HCT116 (cell line): ENCODE data around the gene LRRC14B. TPM values are rescaled to one million over a fixed set of nuclear protein-coding genes. Genes with fewer than 3 reads are reported as not detected.

Experiments used
- ATAC-seq: fragments of 200-7000 bp; cut with Tn5 transposase; 2 replicates; pipeline ENCODE4 v1.9.1; 2020; ENCODE audit warnings: mild to moderate bottlenecking, moderate library complexity
- BruUV-seq: library from RNA; stranded (reverse); fragments of 400-500 nt; replicated peaks from 2 replicates; lab custom pipeline; 2021; lab: Mats Ljungman, UMichigan
- CTCF ChIA-PET: fragments of 300-600 bp; sonication (Branson Sonifier 250); formaldehyde crosslinking; loops from one replicate; lab custom pipeline; 2021; ENCODE audit warnings: antibody characterized with exemption; lab: Charles Lee
- POLR2A ChIA-PET: fragments of 300-600, 350-600 bp; sonication (Branson Sonifier 250); formaldehyde crosslinking; loops from one replicate; lab custom pipeline; 2021; ENCODE audit warnings: antibody characterized with exemption; lab: Charles Lee
- RAD21 ChIA-PET, 2 experiments: fragments of 300-600 bp; sonication (Branson Sonifier 250); formaldehyde crosslinking; loops; one replicate each; lab custom pipeline; 2023; ENCODE audit warnings: low total read pairs in 2 of 2; ENCODE audit not compliant: uncharacterized antibody in 2 of 2, unreplicated experiment in 2 of 2, low non-redundant PET in 1 of 2; lab: Charles Lee
- DNase-seq: peaks from one replicate; pipeline ENCODE4 v3.0.0-alpha.2; 2010; ENCODE audit warnings: low read depth, low spot score
- H2AFZ ChIP-seq: fragments of 200-600 bp; shearing (Covaris generic), sonication (generic); 2 replicates; pipeline ENCODE4 v1.6.1; 2017; ENCODE audit warnings: low read depth, mixed run types, mixed read lengths, antibody characterized with exemption, low read length; ENCODE audit not compliant: poor library complexity, severe bottlenecking
- H3K27ac ChIP-seq: 2 replicates; pipeline ENCODE4 v1.5.1; 2012; ENCODE audit warnings: low read depth, low read length
- H3K27me3 ChIP-seq: fragments of 200-600 bp; sonication (generic); 2 replicates; pipeline ENCODE4 v1.6.1; 2016; ENCODE audit warnings: mixed run types, low read length, mixed read lengths; ENCODE audit not compliant: insufficient read depth
- H3K36me3 ChIP-seq, 2 experiments: fragments of 200-500 bp in 1 of 2; fragments of 200-600 bp in 1 of 2; sonication (Bioruptor generic) in 1 of 2; sonication (generic) in 1 of 2; 2 replicates each; pipeline versions ENCODE4 v1.5.1 to v1.6.1; 2014 to 2016; ENCODE audit warnings: low read length in 2 of 2, inconsistent platforms in 1 of 2, mixed read lengths in 1 of 2, mixed run types in 1 of 2; ENCODE audit not compliant: insufficient read depth in 2 of 2, control insufficient read depth in 1 of 2
- H3K4me1 ChIP-seq, 2 experiments: fragments of 200-600 bp in 1 of 2; sonication (generic) in 1 of 2; 2 replicates each; pipeline versions ENCODE4 v1.5.1 to v1.6.1; 2012 to 2017; ENCODE audit warnings: low read length in 2 of 2, inconsistent platforms in 1 of 2, mild to moderate bottlenecking in 1 of 2, mixed read lengths in 1 of 2, mixed run types in 1 of 2, moderate library complexity in 1 of 2; ENCODE audit not compliant: insufficient read depth in 2 of 2, control insufficient read depth in 1 of 2
- H3K4me2 ChIP-seq: fragments of 200-600 bp; sonication (generic); 2 replicates; pipeline ENCODE4 v1.6.1; 2017; ENCODE audit warnings: mixed run types, low read length, mixed read lengths
- H3K4me3 ChIP-seq, 2 experiments: fragments of 200-600 bp in 1 of 2; sonication (generic) in 1 of 2; replicated peaks in 1 of 2; 2 replicates each; pipeline ENCODE4 v1.5.1; 2011 to 2016; ENCODE audit warnings: low read length in 2 of 2, control low read depth in 1 of 2, low read depth in 1 of 2, mild to moderate bottlenecking in 1 of 2, mixed read lengths in 1 of 2, mixed run types in 1 of 2
- H3K79me2 ChIP-seq: fragments of 200-600 bp; sonication (generic); 2 replicates; pipeline ENCODE4 v1.6.1; 2017; ENCODE audit warnings: mild to moderate bottlenecking, mixed run types, low read length, moderate library complexity, mixed read lengths; ENCODE audit not compliant: insufficient read depth
- H3K9ac ChIP-seq: fragments of 200-600 bp; sonication (generic); 2 replicates; pipeline ENCODE4 v1.6.1; 2016; ENCODE audit warnings: low read length, mixed read lengths
- H3K9me2 ChIP-seq: fragments of 200-600 bp; sonication (generic), shearing (Covaris generic); 2 replicates; pipeline ENCODE4 v1.6.1; 2017; ENCODE audit warnings: mixed run types, mild to moderate bottlenecking, moderate library complexity; ENCODE audit not compliant: insufficient read depth
- H3K9me3 ChIP-seq, 2 experiments: fragments of 200-500 bp in 1 of 2; fragments of 200-600 bp in 1 of 2; sonication (Bioruptor generic) in 1 of 2; sonication (generic) in 1 of 2; 2 replicates each; pipeline ENCODE4 v1.6.1; 2014 to 2017; ENCODE audit warnings: low read length in 2 of 2, mixed read lengths in 2 of 2, inconsistent platforms in 1 of 2, low read depth in 1 of 2, mild to moderate bottlenecking in 1 of 2, mixed run types in 1 of 2, moderate library complexity in 1 of 2; ENCODE audit not compliant: control insufficient read depth in 1 of 2, insufficient read depth in 1 of 2
- H4K20me1 ChIP-seq: fragments of 200-600 bp; sonication (generic), shearing (Covaris generic); 2 replicates; pipeline ENCODE4 v1.6.1; 2017; ENCODE audit warnings: mixed run types, mild to moderate bottlenecking, moderate library complexity; ENCODE audit not compliant: insufficient read depth
- CEBPB ChIP-seq: IDR thresholded peaks from 2 replicates; pipeline ENCODE4 v1.6.1; 2012; ENCODE audit warnings: low read depth
- EGR1 ChIP-seq: IDR thresholded peaks from 2 replicates; pipeline ENCODE4 v1.6.1; 2012; ENCODE audit warnings: low read depth
- ELF1 ChIP-seq: IDR thresholded peaks from 2 replicates; pipeline ENCODE4 v1.6.1; 2012; ENCODE audit warnings: low read depth, borderline replicate concordance
- EZH2 ChIP-seq: fragments of 200-600 bp; sonication (generic); IDR thresholded peaks from 2 replicates; pipeline ENCODE4 v1.6.1; 2017; ENCODE audit warnings: antibody characterized with exemption, mixed run types
- SRF ChIP-seq: IDR thresholded peaks from 2 replicates; pipeline ENCODE4 v1.6.1; 2012; ENCODE audit warnings: low read depth
- TCF7L2 ChIP-seq: IDR thresholded peaks from 2 replicates; pipeline ENCODE4 v1.7.0; 2011; ENCODE audit warnings: borderline replicate concordance, inconsistent platforms; ENCODE audit not compliant: insufficient read depth, insufficient read length; ENCODE audit errors: extremely low read depth
- ZBTB33 ChIP-seq: IDR thresholded peaks from 2 replicates; pipeline ENCODE4 v1.6.1; 2011; ENCODE audit warnings: mild to moderate bottlenecking, low read length, moderate library complexity; ENCODE audit not compliant: insufficient replicate concordance; ENCODE audit errors: extremely low read depth
- ZNF274 ChIP-seq: fragments of 200-500 bp; sonication (Bioruptor generic); IDR thresholded peaks from 2 replicates; pipeline ENCODE4 v1.6.1; 2014; ENCODE audit warnings: mild to moderate bottlenecking, low read depth, low read length, inconsistent platforms
- intact Hi-C: fragments of 100-400 bp; cut with micrococcal nuclease; formaldehyde crosslinking; loops from 2 replicates; pipeline ENCODE4 v1.10.0; 2022
- total RNA-seq: library from RNA; stranded (reverse); gene quantifications from one replicate; pipeline ENCODE4 v1.2.1, GENCODE V29; 2021; ENCODE audit not compliant: unreplicated experiment
- TF ChIP-seq, protein P1 (sequence below): IDR thresholded peaks from 2 replicates; pipeline ENCODE4 v1.6.1; 2012; ENCODE audit warnings: low read depth

Gene LRRC14B
- total RNA-seq, 1 experiment from 2014 or later = not detected

DNA sequence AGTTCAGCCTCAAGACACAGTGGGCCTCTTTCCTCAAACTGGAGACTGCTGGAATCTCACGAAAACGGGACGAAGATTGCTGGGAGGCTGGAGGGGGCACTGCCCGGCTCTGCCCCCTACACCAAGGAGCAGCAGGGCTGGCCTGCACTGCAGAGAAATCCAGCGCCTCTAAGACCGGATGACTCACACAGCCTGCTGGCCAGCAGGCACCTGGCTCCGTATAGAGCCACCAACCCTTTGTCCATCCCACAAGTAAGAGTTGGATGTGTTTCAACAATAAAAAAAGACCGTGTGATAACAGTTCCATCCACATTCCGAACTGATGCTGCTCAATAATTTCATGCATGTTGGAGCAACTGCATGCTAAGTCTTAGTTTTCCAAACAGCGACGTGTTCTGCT is 15.1 kb downstream of the LRRC14B start (continued):
- TF ChIP-seq ZBTB33 = no peak
- no peak for TF ChIP-seq ZNF274
- no peak for TF ChIP-seq EGR1
- no peak for TF ChIP-seq TCF7L2
- TF ChIP-seq SRF = no peak

DNA sequence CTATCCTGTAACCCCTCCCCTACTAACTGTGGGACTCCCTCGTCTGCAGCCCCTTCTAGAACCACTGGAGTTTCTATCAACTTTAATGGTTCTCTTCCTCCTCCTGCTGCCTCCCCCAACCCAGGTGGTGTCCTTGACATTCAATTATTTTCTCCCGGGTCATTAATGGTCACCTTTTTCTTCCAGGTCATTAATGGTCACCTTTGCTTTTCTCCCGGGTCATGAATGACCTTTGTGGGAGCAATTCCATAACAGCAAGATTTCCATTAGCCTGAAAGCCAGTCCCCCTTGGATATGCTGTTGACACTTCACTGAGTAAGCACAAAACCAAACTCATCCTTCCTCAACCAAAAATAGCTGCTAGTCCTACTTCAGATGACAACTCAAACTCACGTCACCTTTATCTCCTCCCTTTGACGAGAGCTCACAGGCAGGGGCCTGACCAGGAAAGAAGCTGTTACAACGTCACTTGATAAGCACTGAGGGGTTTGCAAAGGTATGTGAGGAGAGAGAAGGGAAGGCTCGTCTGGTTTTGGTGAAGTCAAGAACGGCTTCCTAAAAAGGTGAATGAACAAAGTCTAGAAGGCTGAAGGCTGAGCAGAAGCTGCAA is 15.7 kb downstream of the LRRC14B start:
- peaks cover 0 to 7% of the 10 kb centered on the region in 2 experiments; a peak in 2 of 4 replicates for H3K36me3 ChIP-seq
- ChIA-PET POLR2A (no interaction called here), RAD21 (no interaction called here), CTCF (no interaction called here)
- intact Hi-C loops = no loop called here
- H3K79me2 ChIP-seq = peaks cover 29% of the 10 kb centered on the region
- H2AFZ ChIP-seq = no peak overlapping the region
- no peaks in the 10 kb centered on the region for H4K20me1 ChIP-seq
- no peaks in the 10 kb centered on the region for H3K27me3 ChIP-seq
- DNase-seq = no peak
- no peak for ATAC-seq
- TF ChIP-seq ELF1 (no peak), EZH2 (no peak), ZNF274 (no peak), CEBPB (no peak)
- TF ChIP-seq, protein P1, sequence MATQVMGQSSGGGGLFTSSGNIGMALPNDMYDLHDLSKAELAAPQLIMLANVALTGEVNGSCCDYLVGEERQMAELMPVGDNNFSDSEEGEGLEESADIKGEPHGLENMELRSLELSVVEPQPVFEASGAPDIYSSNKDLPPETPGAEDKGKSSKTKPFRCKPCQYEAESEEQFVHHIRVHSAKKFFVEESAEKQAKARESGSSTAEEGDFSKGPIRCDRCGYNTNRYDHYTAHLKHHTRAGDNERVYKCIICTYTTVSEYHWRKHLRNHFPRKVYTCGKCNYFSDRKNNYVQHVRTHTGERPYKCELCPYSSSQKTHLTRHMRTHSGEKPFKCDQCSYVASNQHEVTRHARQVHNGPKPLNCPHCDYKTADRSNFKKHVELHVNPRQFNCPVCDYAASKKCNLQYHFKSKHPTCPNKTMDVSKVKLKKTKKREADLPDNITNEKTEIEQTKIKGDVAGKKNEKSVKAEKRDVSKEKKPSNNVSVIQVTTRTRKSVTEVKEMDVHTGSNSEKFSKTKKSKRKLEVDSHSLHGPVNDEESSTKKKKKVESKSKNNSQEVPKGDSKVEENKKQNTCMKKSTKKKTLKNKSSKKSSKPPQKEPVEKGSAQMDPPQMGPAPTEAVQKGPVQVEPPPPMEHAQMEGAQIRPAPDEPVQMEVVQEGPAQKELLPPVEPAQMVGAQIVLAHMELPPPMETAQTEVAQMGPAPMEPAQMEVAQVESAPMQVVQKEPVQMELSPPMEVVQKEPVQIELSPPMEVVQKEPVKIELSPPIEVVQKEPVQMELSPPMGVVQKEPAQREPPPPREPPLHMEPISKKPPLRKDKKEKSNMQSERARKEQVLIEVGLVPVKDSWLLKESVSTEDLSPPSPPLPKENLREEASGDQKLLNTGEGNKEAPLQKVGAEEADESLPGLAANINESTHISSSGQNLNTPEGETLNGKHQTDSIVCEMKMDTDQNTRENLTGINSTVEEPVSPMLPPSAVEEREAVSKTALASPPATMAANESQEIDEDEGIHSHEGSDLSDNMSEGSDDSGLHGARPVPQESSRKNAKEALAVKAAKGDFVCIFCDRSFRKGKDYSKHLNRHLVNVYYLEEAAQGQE = no peak
- no TSS peak for BruUV-seq
- no peaks in the 10 kb centered on the region for H3K4me1 ChIP-seq
- no peak overlapping the region for H3K4me3 ChIP-seq
- no peaks in the 10 kb centered on the region for H3K9me2 ChIP-seq
- H3K4me2 ChIP-seq = no peak overlapping the region
- H3K9ac ChIP-seq = no peak overlapping the region
- H3K9me3 ChIP-seq = no peaks in the 10 kb centered on the region
- no peak overlapping the region for H3K27ac ChIP-seq
